Measurements from ENCODE around the gene CASQ2. TPM values are rescaled to one million over a fixed set of nuclear protein-coding genes. Genes with fewer than 3 reads are reported as not detected.

The CASQ2 gene
- total and polyA plus RNA-seq, 9 of the 15 experiments (the other 6 are each of a cell fraction or from before 2014, with no cell fraction given) = not detected

GRCh38 chr1:115702959-115703358, 65.6 kb downstream of the CASQ2 start (continued):
- TF ChIP-seq, protein P1, sequence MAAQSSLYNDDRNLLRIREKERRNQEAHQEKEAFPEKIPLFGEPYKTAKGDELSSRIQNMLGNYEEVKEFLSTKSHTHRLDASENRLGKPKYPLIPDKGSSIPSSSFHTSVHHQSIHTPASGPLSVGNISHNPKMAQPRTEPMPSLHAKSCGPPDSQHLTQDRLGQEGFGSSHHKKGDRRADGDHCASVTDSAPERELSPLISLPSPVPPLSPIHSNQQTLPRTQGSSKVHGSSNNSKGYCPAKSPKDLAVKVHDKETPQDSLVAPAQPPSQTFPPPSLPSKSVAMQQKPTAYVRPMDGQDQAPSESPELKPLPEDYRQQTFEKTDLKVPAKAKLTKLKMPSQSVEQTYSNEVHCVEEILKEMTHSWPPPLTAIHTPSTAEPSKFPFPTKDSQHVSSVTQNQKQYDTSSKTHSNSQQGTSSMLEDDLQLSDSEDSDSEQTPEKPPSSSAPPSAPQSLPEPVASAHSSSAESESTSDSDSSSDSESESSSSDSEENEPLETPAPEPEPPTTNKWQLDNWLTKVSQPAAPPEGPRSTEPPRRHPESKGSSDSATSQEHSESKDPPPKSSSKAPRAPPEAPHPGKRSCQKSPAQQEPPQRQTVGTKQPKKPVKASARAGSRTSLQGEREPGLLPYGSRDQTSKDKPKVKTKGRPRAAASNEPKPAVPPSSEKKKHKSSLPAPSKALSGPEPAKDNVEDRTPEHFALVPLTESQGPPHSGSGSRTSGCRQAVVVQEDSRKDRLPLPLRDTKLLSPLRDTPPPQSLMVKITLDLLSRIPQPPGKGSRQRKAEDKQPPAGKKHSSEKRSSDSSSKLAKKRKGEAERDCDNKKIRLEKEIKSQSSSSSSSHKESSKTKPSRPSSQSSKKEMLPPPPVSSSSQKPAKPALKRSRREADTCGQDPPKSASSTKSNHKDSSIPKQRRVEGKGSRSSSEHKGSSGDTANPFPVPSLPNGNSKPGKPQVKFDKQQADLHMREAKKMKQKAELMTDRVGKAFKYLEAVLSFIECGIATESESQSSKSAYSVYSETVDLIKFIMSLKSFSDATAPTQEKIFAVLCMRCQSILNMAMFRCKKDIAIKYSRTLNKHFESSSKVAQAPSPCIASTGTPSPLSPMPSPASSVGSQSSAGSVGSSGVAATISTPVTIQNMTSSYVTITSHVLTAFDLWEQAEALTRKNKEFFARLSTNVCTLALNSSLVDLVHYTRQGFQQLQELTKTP (IDR thresholded peaks at IDR 0.05; ENCODE audit: low read depth in 1 of 2, partially characterized antibody in 2 of 2) = no peak
- TF ChIP-seq ZSCAN32 (CRISPR knock-in tag; IDR thresholded peaks at IDR 0.05) = no peak
- peak; percentile 84 for TF ChIP-seq C11orf30 (IDR thresholded peaks at IDR 0.05; ENCODE audit: low read depth)
- TF ChIP-seq PTBP1 (IDR thresholded peaks at IDR 0.05; ENCODE audit: low read depth, low read length) = no peak
- TF ChIP-seq POLR2AphosphoS5 (IDR thresholded peaks at IDR 0.05; ENCODE audit: control insufficient read depth, insufficient read depth, low read depth, low read length) = no peak
- no peak for TF ChIP-seq MTA2 (IDR thresholded peaks at IDR 0.05; ENCODE audit: low read depth)
- no peak for TF ChIP-seq L3MBTL2 (IDR thresholded peaks at IDR 0.05)
- peak; percentile 92 for TF ChIP-seq ZNF316 (IDR thresholded peaks at IDR 0.05)
- no peak for TF ChIP-seq MXI1 (IDR thresholded peaks at IDR 0.05; ENCODE audit: low read depth, low read length)
- no peak for TF ChIP-seq E2F8 (IDR thresholded peaks at IDR 0.05; ENCODE audit: low read depth, partially characterized antibody)
- TF ChIP-seq AFF4 (CRISPR knock-in tag; IDR thresholded peaks at IDR 0.05) = no peak
- no peak for TF ChIP-seq ZNF212 (CRISPR knock-in tag; IDR thresholded peaks at IDR 0.05)
- peak; percentile 89 for TF ChIP-seq MAFG (tag; conservative IDR thresholded peaks at IDR 0.05)

Measured in K562 (cell line).